Gastrocnemius medialis (tissue), 4 donors: ENCODE results near the gene ZNF470.

ENCODE experiments used
- CTCF ChIP-seq, 5 experiments: fragments of 450-650 bp in 3 of 5; fragments of 200-600 bp in 2 of 5; sonication (generic) in 2 of 5; IDR thresholded peaks in 4 of 5; conservative IDR thresholded peaks in 1 of 5; 1 replicate in 4 of 5; 2 replicates in 1 of 5; pipeline ENCODE4 v1.5.1; 2016 to 2019; ENCODE audit warnings: antibody characterized with exemption in 5 of 5, mild to moderate bottlenecking in 3 of 5, moderate library complexity in 3 of 5
- POLR2A ChIP-seq, 2 donors: fragments of 450-650 bp; IDR thresholded peaks; one replicate each; pipeline ENCODE4 v1.6.1; 2017; ENCODE audit warnings: antibody characterized with exemption in 2 of 2, mild to moderate bottlenecking in 2 of 2, moderate library complexity in 2 of 2

- TF ChIP-seq CTCF (IDR thresholded peaks at IDR 0.05 in 4 of 5, conservative IDR thresholded peaks at IDR 0.05 in 1 of 5) (no peak), POLR2A (IDR thresholded peaks at IDR 0.05) (no peak)
These were observed 28.5 kb upstream of the ZNF470 start, which contains the start of gene ZFP28 for GRCh38 chr19:56538761-56539263.
